Memory B cell (primary cell): Measurements from ENCODE around the gene FGF14.

Experiments
- ATAC-seq: fragments of 150-1000 bp; cut with Tn5 transposase; 2 replicates; pipeline ENCODE4 v1.10.0; 2021; ENCODE audit warnings: low read depth, mild to moderate bottlenecking, moderate library complexity
- DNase-seq, 2 donors: peaks; one replicate each; pipeline ENCODE4 v3.0.0; 2022; ENCODE audit warnings: low spot score in 2 of 2
- H3K27ac Mint-ChIP-seq: one replicate; pipeline ENCODE4 v1.8.0; 2022; ENCODE audit warnings: mild to moderate bottlenecking, moderate library complexity, mixed read lengths
- H3K27me3 Mint-ChIP-seq: one replicate; pipeline ENCODE4 v1.8.0; 2022; ENCODE audit warnings: mixed read lengths
- H3K36me3 Mint-ChIP-seq: one replicate; pipeline ENCODE4 v1.8.0; 2022; ENCODE audit warnings: mild to moderate bottlenecking, mixed read lengths
- H3K4me1 Mint-ChIP-seq: one replicate; pipeline ENCODE4 v1.8.0; 2022; ENCODE audit warnings: mixed read lengths
- H3K4me3 Mint-ChIP-seq: one replicate; pipeline ENCODE4 v1.8.0; 2022; ENCODE audit warnings: mild to moderate bottlenecking, moderate library complexity, mixed read lengths
- H3K9me3 Mint-ChIP-seq: one replicate; pipeline ENCODE4 v1.8.0; 2022; ENCODE audit warnings: mixed read lengths

Gene FGF14

GRCh38 chr13:101915331-101915730 is 486.5 kb downstream of the FGF14 start:
- ATAC-seq: no peak
- Mint-ChIP-seq H3K4me3 (no peak overlapping the region), H3K9me3 (no peaks in the 10 kb centered on the region), H3K27ac (no peak overlapping the region), H3K36me3 (no peaks in the 10 kb centered on the region), H3K4me1 (peaks cover 2% of the 10 kb centered on the region), H3K27me3 (peaks cover 16% of the 10 kb centered on the region)
- no peak for DNase-seq

DNA sequence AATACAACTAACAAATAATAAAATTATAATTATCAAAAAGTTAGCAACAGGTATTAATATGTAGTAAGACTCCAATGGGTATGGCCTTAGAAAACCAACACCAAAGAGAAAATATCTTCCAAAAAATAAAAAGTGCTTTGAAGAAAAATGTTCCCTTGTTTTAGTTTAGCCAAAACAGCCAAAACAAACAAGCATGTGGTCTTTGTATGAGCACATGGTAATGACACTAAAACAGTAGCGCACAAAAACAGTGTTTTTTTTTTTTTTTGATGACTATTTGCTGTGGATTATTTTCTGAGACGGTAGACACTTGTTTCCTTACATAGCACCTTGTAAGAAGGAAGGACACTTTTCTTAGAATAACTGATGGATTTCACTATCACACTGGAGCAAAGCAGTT is 490.1 kb downstream of the FGF14 start:
- H3K27ac Mint-ChIP-seq: no peak overlapping the region
- no peak overlapping the region for H3K4me3 Mint-ChIP-seq
- H3K9me3 Mint-ChIP-seq: peaks cover 1% of the 10 kb centered on the region
- peaks cover 6% of the 10 kb centered on the region for H3K27me3 Mint-ChIP-seq
- no peaks in the 10 kb centered on the region for H3K4me1 Mint-ChIP-seq
- no peak for ATAC-seq
- H3K36me3 Mint-ChIP-seq: no peaks in the 10 kb centered on the region
- DNase-seq: no peak

DNA sequence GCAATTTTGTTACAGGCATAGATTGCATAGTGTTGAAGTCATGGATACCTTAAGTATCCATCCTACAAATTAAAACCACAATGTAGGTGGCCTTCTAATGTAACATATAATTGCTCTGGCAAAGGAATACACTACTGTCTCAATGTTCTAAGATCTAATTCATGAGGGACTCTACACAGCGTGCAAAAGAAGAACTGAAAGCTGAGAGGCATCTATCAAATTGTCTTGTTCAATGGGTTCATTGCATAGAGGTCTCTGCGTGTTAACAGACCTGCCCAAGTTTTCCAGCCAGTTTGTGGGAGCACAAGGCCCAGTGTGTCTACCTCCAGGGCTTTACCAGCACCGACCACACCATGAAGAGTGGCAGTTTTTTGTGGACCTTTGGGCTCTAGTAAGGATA is 498.0 kb downstream of the FGF14 start:
- Mint-ChIP-seq H3K27me3 (no peaks in the 10 kb centered on the region), H3K36me3 (no peaks in the 10 kb centered on the region), H3K4me3 (no peak overlapping the region), H3K27ac (no peak overlapping the region), H3K9me3 (no peaks in the 10 kb centered on the region), H3K4me1 (no peaks in the 10 kb centered on the region)
- no peak for ATAC-seq
- DNase-seq: no peak

- ATAC-seq: no peak
- Mint-ChIP-seq H3K4me3 (no peak overlapping the region), H3K36me3 (no peaks in the 10 kb centered on the region), H3K27me3 (no peaks in the 10 kb centered on the region), H3K9me3 (no peaks in the 10 kb centered on the region), H3K4me1 (no peaks in the 10 kb centered on the region), H3K27ac (no peak overlapping the region)
- DNase-seq: no peak
These were observed 503.2 kb downstream of the FGF14 start for GRCh38 chr13:101898676-101899075.

DNA sequence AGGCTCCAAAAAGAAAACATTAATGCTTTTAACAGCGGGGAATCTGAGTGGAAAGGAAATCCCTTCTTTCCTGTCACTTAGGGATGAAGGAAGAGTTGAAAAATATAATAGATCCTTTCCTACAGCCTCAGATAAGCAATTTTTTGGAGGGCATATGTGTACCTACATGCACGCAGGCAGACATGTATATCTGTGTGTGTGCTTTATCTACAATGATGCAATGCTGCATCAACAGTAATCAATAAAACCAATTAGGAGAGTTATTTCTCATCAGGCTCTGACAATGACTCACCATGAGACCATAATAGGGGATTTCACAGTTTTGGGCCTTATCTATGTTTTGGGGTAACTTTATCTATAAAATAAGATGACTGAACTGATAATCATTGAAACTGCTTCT is 505.3 kb downstream of the FGF14 start:
- H3K4me3 Mint-ChIP-seq: no peak overlapping the region
- H3K4me1 Mint-ChIP-seq: no peaks in the 10 kb centered on the region
- no peaks in the 10 kb centered on the region for H3K9me3 Mint-ChIP-seq
- no peak overlapping the region for H3K27ac Mint-ChIP-seq
- H3K36me3 Mint-ChIP-seq: no peaks in the 10 kb centered on the region
- no peak for DNase-seq
- no peaks in the 10 kb centered on the region for H3K27me3 Mint-ChIP-seq
- ATAC-seq: no peak

DNA sequence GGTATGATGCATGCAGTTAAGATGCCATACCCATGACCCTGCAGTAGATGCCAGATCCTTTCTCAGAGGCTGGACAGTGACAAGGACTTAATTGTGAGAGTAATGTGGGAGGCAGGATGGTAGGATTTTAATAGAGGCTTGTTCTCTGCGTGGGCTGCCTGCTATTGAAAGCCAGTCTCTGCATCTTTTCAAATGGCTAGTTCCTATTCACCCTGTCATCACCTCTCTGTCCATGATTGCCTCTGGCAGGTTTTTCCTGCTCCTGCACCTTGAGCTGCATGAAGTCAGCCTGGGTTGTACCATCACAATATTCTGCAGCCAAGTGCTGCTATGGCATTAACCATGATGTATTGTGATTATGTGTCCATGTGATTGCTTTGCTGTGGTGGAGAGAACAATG is 508.8 kb downstream of the FGF14 start:
- ATAC-seq (no peak), DNase-seq (no peak)
- H3K4me1 Mint-ChIP-seq: no peaks in the 10 kb centered on the region
- H3K27ac Mint-ChIP-seq: no peak overlapping the region
- no peaks in the 10 kb centered on the region for H3K36me3 Mint-ChIP-seq
- H3K4me3 Mint-ChIP-seq: no peak overlapping the region
- no peaks in the 10 kb centered on the region for H3K27me3 Mint-ChIP-seq
- H3K9me3 Mint-ChIP-seq: no peaks in the 10 kb centered on the region

DNA sequence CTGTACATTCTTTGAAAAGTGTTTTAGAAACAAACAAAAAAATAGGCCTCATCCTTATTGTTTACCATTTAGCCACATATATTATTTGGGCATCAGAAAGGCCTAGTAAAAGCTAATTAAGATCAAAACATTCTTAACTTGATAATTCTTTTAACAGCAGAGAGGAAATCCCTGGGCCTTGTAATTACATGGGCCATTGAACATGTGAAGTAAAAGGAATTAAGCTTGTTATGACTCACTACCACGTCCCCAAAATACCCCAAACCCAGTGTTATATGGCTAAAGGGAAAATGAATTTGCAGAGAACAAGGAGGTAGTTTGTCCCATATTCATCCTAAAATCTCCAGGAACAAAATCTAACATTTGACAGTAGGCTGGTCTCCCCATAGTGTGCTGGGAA is 509.6 kb downstream of the FGF14 start:
- no peaks in the 10 kb centered on the region for H3K36me3 Mint-ChIP-seq

DNA sequence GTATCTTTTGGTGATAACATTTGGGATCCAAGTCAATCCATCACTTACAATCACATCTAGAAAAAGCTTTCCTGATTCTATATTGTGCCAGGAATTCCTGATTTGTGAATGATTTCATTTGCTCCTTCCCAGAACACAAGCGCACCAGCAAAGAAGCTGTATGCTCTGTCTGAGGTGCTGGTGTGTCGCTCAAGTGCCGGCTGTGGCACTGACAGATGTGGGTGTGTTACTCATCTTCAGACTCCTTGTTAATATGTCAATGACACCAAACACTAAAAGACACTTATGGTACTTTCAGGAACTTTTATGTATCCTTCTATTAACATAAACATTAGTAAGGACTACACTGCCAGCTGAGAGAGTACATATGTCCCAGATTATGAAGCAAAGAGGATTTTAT is 520.3 kb downstream of the FGF14 start:
- H3K36me3 Mint-ChIP-seq: no peaks in the 10 kb centered on the region
- H3K27me3 Mint-ChIP-seq: peaks cover 4% of the 10 kb centered on the region
- peaks cover 1% of the 10 kb centered on the region for H3K9me3 Mint-ChIP-seq
- H3K27ac Mint-ChIP-seq: no peak overlapping the region
- H3K4me3 Mint-ChIP-seq: no peak overlapping the region
- DNase-seq (no peak), ATAC-seq (no peak)
- H3K4me1 Mint-ChIP-seq: peaks cover 2% of the 10 kb centered on the region

More for the DNA sequence above, 509.6 kb downstream of the FGF14 start:
- H3K27me3 Mint-ChIP-seq: no peaks in the 10 kb centered on the region
- H3K4me1 Mint-ChIP-seq: no peaks in the 10 kb centered on the region
- H3K4me3 Mint-ChIP-seq: no peak overlapping the region
- ATAC-seq: no peak
- DNase-seq: no peak
- H3K27ac Mint-ChIP-seq: no peak overlapping the region
- H3K9me3 Mint-ChIP-seq: no peaks in the 10 kb centered on the region

DNA sequence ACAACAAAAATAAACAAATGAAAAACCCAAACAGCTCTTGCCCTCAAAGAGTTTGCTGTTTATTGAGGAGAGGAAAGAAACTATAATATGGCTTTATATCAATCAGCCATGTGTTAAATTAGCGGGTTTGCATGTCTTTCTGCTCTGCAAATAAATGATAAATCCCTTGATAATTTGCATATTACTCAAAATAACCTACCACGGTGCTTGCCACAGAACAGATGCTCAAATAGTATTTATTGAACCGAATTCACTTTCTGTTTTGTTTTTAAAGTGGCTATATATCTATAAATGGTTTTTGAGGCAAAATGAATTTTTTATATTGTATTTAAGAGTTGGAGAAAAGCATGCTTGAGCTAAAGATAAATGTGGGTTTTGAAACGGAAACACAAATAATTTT is 521.3 kb downstream of the FGF14 start:
- no peak overlapping the region for H3K27ac Mint-ChIP-seq
- no peak overlapping the region for H3K4me3 Mint-ChIP-seq
- peaks cover 1% of the 10 kb centered on the region for H3K9me3 Mint-ChIP-seq
- DNase-seq (no peak), ATAC-seq (no peak)
- peaks cover 4% of the 10 kb centered on the region for H3K27me3 Mint-ChIP-seq
- no peaks in the 10 kb centered on the region for H3K36me3 Mint-ChIP-seq
- H3K4me1 Mint-ChIP-seq: no peaks in the 10 kb centered on the region

DNA sequence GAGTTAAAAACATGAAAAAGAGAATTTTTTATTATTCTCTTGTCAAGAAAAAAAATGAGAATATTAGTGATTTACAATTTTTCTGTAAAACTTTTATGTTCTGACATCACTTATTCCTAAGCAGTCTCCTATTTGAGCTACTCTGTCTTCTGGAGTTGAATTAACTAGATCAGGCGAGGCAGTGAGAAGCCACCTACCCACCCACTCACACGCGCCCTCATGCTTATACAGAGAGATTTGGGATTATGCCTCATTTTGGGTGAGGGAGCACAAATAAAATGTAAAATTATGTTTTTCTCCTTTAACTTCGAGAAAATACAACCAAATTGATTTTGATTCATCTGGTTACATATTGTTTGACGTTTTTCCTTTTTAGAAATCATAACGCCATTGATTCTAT is 524.9 kb downstream of the FGF14 start:
- Mint-ChIP-seq H3K9me3 (peaks cover 1% of the 10 kb centered on the region), H3K4me3 (no peak overlapping the region), H3K27ac (no peak overlapping the region)

DNA sequence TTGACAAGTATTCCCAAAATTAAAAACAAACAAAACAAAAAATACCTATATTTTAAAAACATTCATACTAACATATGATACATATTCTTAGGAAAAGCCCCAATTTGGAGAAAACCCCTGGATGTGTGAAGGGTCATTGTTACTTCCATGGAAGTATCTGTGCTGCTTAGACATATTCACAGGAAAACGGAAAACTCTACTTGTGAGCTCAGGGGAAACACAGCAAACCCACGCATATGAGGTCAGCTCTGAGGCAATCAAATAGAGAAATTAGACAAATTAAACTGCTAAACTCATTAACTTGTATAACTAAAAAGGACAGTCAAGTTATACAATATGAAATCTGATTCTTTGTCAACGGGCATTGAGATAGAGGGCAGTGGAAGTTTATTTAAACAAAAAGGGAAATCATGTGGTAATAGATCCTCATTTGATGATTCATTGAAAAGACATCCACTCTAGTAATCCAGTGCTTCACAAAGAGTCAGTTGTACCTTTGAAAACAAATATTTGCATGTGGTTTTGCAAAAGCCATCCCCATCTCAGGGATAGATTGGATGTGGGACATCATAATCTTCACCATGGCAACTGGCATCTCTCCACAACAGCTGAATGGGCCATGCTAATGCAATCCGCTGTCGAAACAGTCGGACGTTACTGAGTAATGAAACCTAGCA is 526.0 kb downstream of the FGF14 start:
- Mint-ChIP-seq H3K4me3 (no peak overlapping the region), H3K27ac (no peak overlapping the region), H3K4me1 (no peaks in the 10 kb centered on the region), H3K36me3 (no peaks in the 10 kb centered on the region), H3K9me3 (peaks cover 1% of the 10 kb centered on the region), H3K27me3 (peaks cover 4% of the 10 kb centered on the region)
- ATAC-seq: no peak
- DNase-seq: no peak

More for the DNA sequence above, 524.9 kb downstream of the FGF14 start:
- Mint-ChIP-seq H3K4me1 (no peaks in the 10 kb centered on the region), H3K27me3 (peaks cover 4% of the 10 kb centered on the region), H3K36me3 (no peaks in the 10 kb centered on the region)
- no peak for DNase-seq
- ATAC-seq: no peak

DNA sequence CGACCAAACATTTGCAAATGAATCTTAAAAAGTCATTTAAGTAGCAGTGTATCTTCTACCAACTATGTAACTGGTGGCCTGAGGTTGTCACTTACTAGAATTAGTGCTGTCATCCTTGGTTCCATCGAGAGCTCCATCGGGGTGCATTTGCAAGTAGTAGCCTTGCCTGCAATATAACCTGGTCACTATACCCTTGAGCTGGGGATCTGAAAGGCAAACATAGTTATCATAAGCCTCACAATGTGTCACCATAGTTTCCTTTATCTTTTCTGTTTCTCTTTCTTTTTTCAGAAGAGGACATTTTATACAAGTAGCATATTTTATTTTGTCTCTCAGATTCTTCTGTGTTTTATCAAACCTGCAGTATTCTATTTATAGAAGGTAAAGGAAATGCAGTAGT is 526.8 kb downstream of the FGF14 start:
- DNase-seq (no peak), ATAC-seq (no peak)
- H3K4me3 Mint-ChIP-seq: no peak overlapping the region
- peaks cover 1% of the 10 kb centered on the region for H3K9me3 Mint-ChIP-seq
- H3K4me1 Mint-ChIP-seq: no peaks in the 10 kb centered on the region
- no peaks in the 10 kb centered on the region for H3K36me3 Mint-ChIP-seq
- peaks cover 4% of the 10 kb centered on the region for H3K27me3 Mint-ChIP-seq
- H3K27ac Mint-ChIP-seq: no peak overlapping the region

GRCh38 chr13:101869553-101869952 is 532.3 kb downstream of the FGF14 start:
- Mint-ChIP-seq H3K27me3 (no peaks in the 10 kb centered on the region), H3K4me3 (no peak overlapping the region)
- DNase-seq: no peak

GRCh38 chr13:101868585-101869469 is 533.0 kb downstream of the FGF14 start:
- DNase-seq (no peak), ATAC-seq (no peak)
- H3K27me3 Mint-ChIP-seq: no peaks in the 10 kb centered on the region
- no peaks in the 10 kb centered on the region for H3K9me3 Mint-ChIP-seq
- H3K27ac Mint-ChIP-seq: no peak overlapping the region
- H3K4me1 Mint-ChIP-seq: peaks cover 5% of the 10 kb centered on the region
- no peak overlapping the region for H3K4me3 Mint-ChIP-seq
- H3K36me3 Mint-ChIP-seq: no peaks in the 10 kb centered on the region

More at GRCh38 chr13:101869553-101869952, 532.3 kb downstream of the FGF14 start:
- no peaks in the 10 kb centered on the region for H3K9me3 Mint-ChIP-seq
- no peak overlapping the region for H3K27ac Mint-ChIP-seq
- ATAC-seq: no peak
- H3K36me3 Mint-ChIP-seq: no peaks in the 10 kb centered on the region
- H3K4me1 Mint-ChIP-seq: peaks cover 5% of the 10 kb centered on the region
